ENCODE results near the gene LNPEP. TPM values are rescaled to one million over a fixed set of nuclear protein-coding genes. Genes with fewer than 3 reads are reported as not detected.

The LNPEP gene
- total and polyA plus RNA-seq, 2 donors from 2014 or later: 6.5 to 74.3 TPM

DNA sequence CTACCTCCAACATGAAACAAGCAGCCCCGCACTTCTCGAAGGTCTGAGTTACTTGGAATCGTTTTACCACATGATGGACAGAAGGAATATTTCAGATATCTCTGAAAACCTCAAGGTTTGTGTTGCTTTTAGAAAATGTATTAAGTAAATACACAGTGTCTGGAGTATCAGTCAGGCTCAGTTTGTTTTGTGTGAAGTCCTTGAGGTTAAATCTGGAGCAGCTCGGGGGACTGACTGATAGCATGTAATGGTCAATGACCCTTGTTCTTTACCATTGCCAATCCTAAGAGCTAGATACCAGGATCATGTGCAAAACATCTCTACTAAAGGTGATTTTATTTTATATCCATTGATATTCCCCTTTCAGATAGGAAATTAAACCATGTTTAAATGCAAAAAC, 26.9 kb upstream of the LNPEP start:
- Histone ChIP-seq H3K27ac (ENCODE audit: low read depth in 2 of 2, low read length in 2 of 2) (no peak overlapping the region), H3K4me3 (ENCODE audit: low read length in 3 of 3) (no peak overlapping the region), H3K9ac (ENCODE audit: low read length in 3 of 3) (no peak overlapping the region), H3K9me3 (ENCODE audit: control insufficient read depth in 2 of 3, insufficient read depth in 1 of 3, low read length in 3 of 3) (no peaks in the 10 kb centered on the region), H3K36me3 (ENCODE audit: control insufficient read depth in 2 of 3, insufficient read depth in 3 of 3, low read length in 3 of 3) (no peaks in the 10 kb centered on the region), H3K27me3 (ENCODE audit: control insufficient read depth, insufficient read depth, low read length) (no peaks in the 10 kb centered on the region), H3K4me1 (ENCODE audit: control insufficient read depth in 2 of 3, insufficient read depth in 2 of 3, low read depth in 1 of 3, low read length in 3 of 3) (no peaks in the 10 kb centered on the region)
- TF ChIP-seq, protein P1, sequence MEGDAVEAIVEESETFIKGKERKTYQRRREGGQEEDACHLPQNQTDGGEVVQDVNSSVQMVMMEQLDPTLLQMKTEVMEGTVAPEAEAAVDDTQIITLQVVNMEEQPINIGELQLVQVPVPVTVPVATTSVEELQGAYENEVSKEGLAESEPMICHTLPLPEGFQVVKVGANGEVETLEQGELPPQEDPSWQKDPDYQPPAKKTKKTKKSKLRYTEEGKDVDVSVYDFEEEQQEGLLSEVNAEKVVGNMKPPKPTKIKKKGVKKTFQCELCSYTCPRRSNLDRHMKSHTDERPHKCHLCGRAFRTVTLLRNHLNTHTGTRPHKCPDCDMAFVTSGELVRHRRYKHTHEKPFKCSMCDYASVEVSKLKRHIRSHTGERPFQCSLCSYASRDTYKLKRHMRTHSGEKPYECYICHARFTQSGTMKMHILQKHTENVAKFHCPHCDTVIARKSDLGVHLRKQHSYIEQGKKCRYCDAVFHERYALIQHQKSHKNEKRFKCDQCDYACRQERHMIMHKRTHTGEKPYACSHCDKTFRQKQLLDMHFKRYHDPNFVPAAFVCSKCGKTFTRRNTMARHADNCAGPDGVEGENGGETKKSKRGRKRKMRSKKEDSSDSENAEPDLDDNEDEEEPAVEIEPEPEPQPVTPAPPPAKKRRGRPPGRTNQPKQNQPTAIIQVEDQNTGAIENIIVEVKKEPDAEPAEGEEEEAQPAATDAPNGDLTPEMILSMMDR (IDR thresholded peaks at IDR 0.05; ENCODE audit: borderline replicate concordance, extremely low read depth, insufficient read depth): no peak
- DNase-seq (no peak), FAIRE-seq (no peak)
- intact Hi-C loops (cut with DNase I): no loop called here

DNA sequence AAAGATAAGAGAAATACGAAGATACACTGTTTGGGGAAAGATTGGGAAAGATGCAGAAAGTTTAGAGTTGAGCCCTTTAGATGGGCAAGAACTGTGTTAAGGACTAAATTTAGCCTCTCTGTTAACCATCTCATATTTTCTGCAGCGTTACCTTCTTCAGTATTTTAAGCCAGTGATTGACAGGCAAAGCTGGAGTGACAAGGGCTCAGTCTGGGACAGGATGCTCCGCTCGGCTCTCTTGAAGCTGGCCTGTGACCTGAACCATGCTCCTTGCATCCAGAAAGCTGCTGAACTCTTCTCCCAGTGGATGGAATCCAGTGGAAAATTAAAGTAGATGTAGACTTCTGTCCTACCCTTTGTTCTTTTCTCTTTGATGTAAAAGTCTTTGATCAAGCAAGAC, 26.4 kb upstream of the LNPEP start:
- H3K27me3 ChIP-seq (ENCODE audit: control insufficient read depth, insufficient read depth, low read length): no peaks in the 10 kb centered on the region
- H3K36me3 ChIP-seq (ENCODE audit: control insufficient read depth in 2 of 3, insufficient read depth in 3 of 3, low read length in 3 of 3): no peaks in the 10 kb centered on the region
- H3K9me3 ChIP-seq (ENCODE audit: control insufficient read depth in 2 of 3, insufficient read depth in 1 of 3, low read length in 3 of 3): no peaks in the 10 kb centered on the region
- no peak overlapping the region for H3K4me3 ChIP-seq (ENCODE audit: low read length in 3 of 3)
- no peak overlapping the region for H3K27ac ChIP-seq (ENCODE audit: low read depth in 2 of 2, low read length in 2 of 2)
- intact Hi-C loops (cut with DNase I): no loop called here
- H3K4me1 ChIP-seq (ENCODE audit: control insufficient read depth in 2 of 3, insufficient read depth in 2 of 3, low read depth in 1 of 3, low read length in 3 of 3): no peaks in the 10 kb centered on the region
- FAIRE-seq (no peak), DNase-seq (no peak)
- TF ChIP-seq, protein P1 (IDR thresholded peaks at IDR 0.05; ENCODE audit: borderline replicate concordance, extremely low read depth, insufficient read depth): no peak
- no peak overlapping the region for H3K9ac ChIP-seq (ENCODE audit: low read length in 3 of 3)

DNA sequence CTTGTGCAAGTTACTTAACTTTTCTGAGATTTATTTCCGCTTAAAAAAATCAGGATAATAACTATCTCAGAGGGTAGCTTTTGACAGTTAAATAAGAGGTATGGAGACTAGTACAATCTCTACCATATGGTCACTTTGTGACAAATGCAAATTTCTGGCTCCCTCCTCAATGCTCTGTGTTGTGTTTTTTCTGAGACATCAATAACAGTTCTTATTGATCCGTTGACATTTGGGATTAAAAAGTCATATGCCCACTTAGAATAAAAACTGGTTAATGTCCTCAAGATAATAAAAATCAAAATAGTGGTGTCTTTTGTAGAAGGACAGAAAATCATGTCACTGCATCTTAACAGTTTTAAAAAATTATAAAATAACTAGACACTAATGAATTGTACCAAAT, 24.7 kb upstream of the LNPEP start:
- no peaks in the 10 kb centered on the region for H3K4me1 ChIP-seq (ENCODE audit: control insufficient read depth in 2 of 3, insufficient read depth in 2 of 3, low read depth in 1 of 3, low read length in 3 of 3)
- H3K27me3 ChIP-seq (ENCODE audit: control insufficient read depth, insufficient read depth, low read length): no peaks in the 10 kb centered on the region
- H3K9ac ChIP-seq (ENCODE audit: low read length in 3 of 3): no peak overlapping the region
- H3K9me3 ChIP-seq (ENCODE audit: control insufficient read depth in 2 of 3, insufficient read depth in 1 of 3, low read length in 3 of 3): no peaks in the 10 kb centered on the region
- no peak overlapping the region for H3K27ac ChIP-seq (ENCODE audit: low read depth in 2 of 2, low read length in 2 of 2)
- H3K4me3 ChIP-seq (ENCODE audit: low read length in 3 of 3): no peak overlapping the region
- TF ChIP-seq, protein P1 (IDR thresholded peaks at IDR 0.05; ENCODE audit: borderline replicate concordance, extremely low read depth, insufficient read depth): no peak
- H3K36me3 ChIP-seq (ENCODE audit: control insufficient read depth in 2 of 3, insufficient read depth in 3 of 3, low read length in 3 of 3): no peaks in the 10 kb centered on the region
- intact Hi-C loops (cut with DNase I): no loop called here
- FAIRE-seq: no peak
- DNase-seq: no peak

DNA sequence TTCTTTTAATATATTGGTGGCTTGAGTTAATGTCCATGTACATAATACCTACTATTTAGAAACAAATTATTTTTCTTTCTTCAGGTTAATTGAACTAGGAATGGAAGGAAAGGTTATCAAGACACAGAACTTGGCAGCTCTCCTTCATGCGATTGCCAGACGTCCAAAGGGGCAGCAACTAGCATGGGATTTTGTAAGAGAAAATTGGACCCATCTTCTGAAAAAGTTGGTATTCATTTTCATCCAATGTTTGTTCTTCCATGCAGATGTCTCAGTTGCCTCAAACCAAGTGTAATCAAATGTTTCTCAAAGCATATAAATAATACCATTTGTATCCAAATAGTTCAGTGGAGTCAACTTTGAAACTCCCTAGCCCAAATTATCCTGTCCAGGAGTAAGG, 22.6 kb upstream of the LNPEP start:
- intact Hi-C loops (cut with DNase I): no loop called here
- no peak for FAIRE-seq
- H3K4me3 ChIP-seq (ENCODE audit: low read length in 3 of 3): no peak overlapping the region

More for the DNA sequence above, 22.6 kb upstream of the LNPEP start:
- TF ChIP-seq, protein P1 (IDR thresholded peaks at IDR 0.05; ENCODE audit: borderline replicate concordance, extremely low read depth, insufficient read depth): no peak
- no peaks in the 10 kb centered on the region for H3K9me3 ChIP-seq (ENCODE audit: control insufficient read depth in 2 of 3, insufficient read depth in 1 of 3, low read length in 3 of 3)
- no peak overlapping the region for H3K9ac ChIP-seq (ENCODE audit: low read length in 3 of 3)
- no peaks in the 10 kb centered on the region for H3K4me1 ChIP-seq (ENCODE audit: control insufficient read depth in 2 of 3, insufficient read depth in 2 of 3, low read depth in 1 of 3, low read length in 3 of 3)
- no peak for DNase-seq
- H3K27me3 ChIP-seq (ENCODE audit: control insufficient read depth, insufficient read depth, low read length): no peaks in the 10 kb centered on the region
- H3K36me3 ChIP-seq (ENCODE audit: control insufficient read depth in 2 of 3, insufficient read depth in 3 of 3, low read length in 3 of 3): no peaks in the 10 kb centered on the region
- H3K27ac ChIP-seq (ENCODE audit: low read depth in 2 of 2, low read length in 2 of 2): no peak overlapping the region
